ENCODE results near the gene DEFB125. TPM values are rescaled to one million over a fixed set of nuclear protein-coding genes. Genes with fewer than 3 reads are reported as not detected.

Gene DEFB125
- not detected in 2 replicates for total RNA-seq

DNA sequence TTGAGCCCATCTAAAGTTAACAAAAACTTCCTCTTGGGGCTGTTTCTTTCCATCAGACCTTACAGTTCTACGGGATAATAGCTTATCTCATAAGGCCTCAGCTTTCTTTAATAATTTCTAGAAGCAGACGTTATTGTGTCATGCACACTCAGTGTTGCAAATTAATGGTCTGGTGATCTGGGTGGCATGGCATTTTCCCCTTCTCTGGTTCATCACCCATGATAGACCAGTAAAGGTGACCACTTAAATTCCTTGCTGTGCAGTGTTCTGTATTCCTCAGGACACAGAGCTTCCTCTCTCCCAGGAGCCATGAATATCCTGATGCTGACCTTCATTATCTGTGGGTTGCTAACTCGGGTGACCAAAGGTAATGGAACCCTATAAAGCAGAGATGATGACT is at the start of gene DEFB125:
Gene DEFB125 (plus strand): TSS at position 272 of the 400 bp plus-strand sequence. CDS start 38 bp downstream, at position 310.

DNA sequence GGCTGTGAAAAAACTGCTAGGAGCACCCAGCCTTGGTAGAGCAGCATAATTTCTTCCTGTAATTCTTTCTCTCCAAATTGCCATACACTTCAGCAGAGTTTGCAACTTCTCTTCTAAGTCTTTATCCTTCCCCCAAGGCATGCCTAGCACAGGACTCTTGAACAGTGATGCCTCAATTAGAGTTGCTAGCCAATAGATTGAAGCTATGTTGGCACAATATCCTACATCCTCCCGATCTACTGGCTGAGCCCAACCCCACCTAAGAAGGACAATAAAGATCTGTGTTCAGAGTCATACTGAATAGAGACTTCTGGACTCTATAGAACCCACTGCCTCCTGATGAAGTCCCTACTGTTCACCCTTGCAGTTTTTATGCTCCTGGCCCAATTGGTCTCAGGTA is 54.8 kb downstream of the DEFB125 start, which contains the start of gene DEFB126:
Gene DEFB126 (plus strand): TSS at position 301 of the 400 bp plus-strand sequence. CDS start 39 bp downstream, at position 340.

Other genes starting within 250 kb of the DEFB125 start
- gene DEFB126, start 54.9 kb downstream of the DEFB125 start, total RNA-seq: not detected in 2 replicates
- gene DEFB127, start 69.8 kb downstream of the DEFB125 start, total RNA-seq: not detected in 2 replicates
- gene DEFB128, start 102.0 kb downstream of the DEFB125 start, total RNA-seq: not detected in 2 replicates
- not detected in 2 replicates for gene DEFB129, start 139.6 kb downstream of the DEFB125 start, total RNA-seq
- gene DEFB132, start 170.1 kb downstream of the DEFB125 start, total RNA-seq: not detected in 2 replicates
- 1.4 and 2.2 TPM in 2 replicates for gene C20orf96, start 203.1 kb downstream of the DEFB125 start, total RNA-seq
- 19.8 and 24.2 TPM in 2 replicates for gene ZCCHC3, start 209.9 kb downstream of the DEFB125 start, total RNA-seq
- 1.5 TPM in 2 replicates for gene SOX12, start 237.9 kb downstream of the DEFB125 start, total RNA-seq